Activated T-cell treated with anti-CD3 and anti-CD28 coated beads for 48 hours (primary cell): ENCODE results near the gene LIFR.
"Not testable (repeated sequence)": the region's sequence is repeated elsewhere in the genome, so short reads cannot be mapped to it uniquely, and the experiment has no call there.

Source experiments
- DNase-seq: peaks from one replicate; pipeline ENCODE4 v3.0.0-alpha.2; 2020; ENCODE audit warnings: low read depth

LIFR gene

DNA sequence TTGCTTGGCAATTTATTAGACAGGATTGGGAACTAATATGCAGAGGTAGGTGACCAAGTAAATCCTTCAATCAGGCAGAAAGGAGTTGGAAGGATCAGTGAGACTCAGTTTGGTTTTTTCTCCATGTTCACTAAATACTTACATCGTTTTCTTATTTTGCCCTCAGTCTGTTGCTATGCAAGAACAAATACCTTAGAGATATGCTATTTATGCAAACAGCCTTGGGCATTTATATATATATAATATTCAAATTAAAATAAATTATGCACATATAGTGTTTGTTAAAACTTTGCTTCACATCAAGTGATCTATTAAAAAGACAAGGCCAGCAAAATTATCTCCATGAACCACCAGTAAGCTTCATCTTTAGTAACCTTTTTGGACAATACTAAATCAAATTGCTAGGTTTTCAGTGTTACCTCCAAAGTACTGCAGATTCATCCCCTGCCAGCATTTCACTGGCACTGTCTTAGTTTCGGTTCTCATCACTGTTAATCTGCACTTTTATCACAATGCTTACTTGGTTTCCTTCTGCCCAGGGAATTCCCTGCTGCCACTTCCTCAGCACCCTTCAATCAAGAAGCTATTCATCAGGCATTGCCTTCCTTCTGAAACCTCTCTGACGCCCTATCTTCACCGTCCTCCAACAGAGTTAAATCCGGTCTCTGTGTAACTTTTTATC lies 26.0 kb upstream of the LIFR start:
- no peak for DNase-seq

DNA sequence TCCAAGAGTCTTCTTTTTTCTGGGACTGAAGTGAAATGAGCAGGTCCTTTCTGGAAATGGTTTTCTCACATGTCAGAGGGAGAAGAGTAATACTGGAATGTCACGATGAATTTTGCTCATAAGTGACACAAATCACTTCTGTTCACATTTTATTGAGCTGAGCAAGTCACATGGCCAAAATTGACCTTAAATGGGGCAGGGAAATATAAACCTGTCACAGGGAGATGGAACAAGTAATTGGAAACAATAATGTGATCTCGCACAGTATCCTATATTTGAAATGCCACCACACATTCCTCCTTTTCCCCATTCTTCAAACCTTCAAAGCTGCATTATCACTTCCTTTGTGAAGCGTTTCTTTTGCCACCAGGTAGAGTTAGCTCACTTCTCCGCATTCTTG lies 25.2 kb upstream of the LIFR start:
- DNase-seq, result no peak

- no peak for DNase-seq
These were observed 22.7 kb upstream of the LIFR start for GRCh38 chr5:38579105-38579504.

DNA sequence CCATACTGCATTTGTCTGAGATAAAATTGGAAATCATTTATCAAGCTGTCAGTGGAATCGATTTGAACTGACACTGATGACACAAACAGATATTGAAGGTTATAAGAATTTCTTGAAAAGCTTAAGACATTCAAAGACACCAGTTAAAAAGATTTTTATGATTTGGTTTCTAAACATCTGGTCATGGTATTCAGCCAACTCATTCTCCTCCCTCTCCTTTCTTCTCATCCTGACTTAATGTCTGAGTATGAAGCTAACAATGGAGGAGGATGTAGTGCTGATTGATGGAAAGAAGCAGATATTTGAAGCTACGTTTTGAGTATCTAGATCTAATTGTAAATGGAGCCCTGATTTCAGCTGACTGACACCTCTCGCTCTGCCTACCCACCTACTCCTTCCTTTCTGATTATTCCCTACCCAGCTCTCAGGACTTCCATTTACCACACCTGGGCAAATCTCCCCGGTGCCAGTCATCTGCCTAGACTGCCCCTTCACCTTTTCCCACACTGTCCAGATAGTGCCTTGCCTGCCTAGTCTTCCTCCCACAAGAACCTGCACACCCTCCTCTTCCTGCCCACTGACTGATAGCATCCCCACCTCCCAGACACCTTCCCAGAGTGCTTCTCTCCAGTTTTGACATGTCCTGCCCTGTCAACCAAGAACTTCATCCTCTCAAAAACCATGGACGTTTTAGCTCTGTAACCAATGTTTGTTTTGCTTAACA lies 20.7 kb upstream of the LIFR start:
- DNase-seq, result no peak

GRCh38 chr5:38576442-38576841 lies 20.0 kb upstream of the LIFR start:
- DNase-seq, result no peak

DNA sequence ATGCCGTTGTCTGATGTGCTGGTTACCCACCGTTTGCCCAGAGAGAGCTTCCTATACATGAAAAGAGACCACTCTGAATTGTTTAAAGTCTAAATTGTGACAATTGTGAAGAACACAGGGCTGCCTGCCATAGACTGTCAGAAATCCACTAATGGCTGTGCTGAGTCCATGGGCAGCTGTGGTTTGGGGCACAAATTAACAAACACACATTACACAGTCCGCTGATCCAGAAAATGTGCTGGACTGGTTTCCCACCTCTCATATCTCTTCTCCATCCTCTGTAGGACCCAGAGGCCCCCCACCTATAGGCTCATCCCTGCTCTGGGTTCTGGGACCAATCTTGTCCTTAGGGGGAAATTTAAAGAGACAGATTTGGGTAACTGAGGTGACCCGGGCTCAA lies 19.0 kb upstream of the LIFR start:
- no peak for DNase-seq

GRCh38 chr5:38574009-38574408 lies 17.6 kb upstream of the LIFR start:
- DNase-seq, result no peak

DNA sequence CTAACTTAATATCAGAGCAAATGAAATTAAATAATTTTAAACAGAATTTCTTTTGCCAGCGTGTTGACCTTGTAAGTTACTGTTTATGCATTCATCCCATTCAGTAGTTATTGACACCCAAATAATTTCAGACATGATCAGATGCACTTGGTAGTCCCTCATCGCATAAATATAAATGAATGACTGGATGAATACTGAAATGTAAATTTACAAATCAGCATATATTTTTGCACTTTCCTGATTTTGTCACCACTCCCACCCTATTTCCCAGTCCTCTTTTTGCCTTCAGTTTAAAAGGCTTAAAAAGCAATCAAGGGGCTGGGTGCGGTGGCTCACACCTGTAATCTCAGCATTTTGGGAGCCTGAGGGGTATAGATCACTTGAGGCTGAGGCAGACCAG lies 17.1 kb upstream of the LIFR start:
- DNase-seq, result no peak

- no peak for DNase-seq
These were observed 12.7 kb upstream of the LIFR start for GRCh38 chr5:38569180-38569579.

GRCh38 chr5:38567306-38567705 lies 10.9 kb upstream of the LIFR start:
- DNase-seq, result not testable (repeated sequence)

GRCh38 chr5:38563624-38564023 lies 7.2 kb upstream of the LIFR start:
- no peak for DNase-seq

DNA sequence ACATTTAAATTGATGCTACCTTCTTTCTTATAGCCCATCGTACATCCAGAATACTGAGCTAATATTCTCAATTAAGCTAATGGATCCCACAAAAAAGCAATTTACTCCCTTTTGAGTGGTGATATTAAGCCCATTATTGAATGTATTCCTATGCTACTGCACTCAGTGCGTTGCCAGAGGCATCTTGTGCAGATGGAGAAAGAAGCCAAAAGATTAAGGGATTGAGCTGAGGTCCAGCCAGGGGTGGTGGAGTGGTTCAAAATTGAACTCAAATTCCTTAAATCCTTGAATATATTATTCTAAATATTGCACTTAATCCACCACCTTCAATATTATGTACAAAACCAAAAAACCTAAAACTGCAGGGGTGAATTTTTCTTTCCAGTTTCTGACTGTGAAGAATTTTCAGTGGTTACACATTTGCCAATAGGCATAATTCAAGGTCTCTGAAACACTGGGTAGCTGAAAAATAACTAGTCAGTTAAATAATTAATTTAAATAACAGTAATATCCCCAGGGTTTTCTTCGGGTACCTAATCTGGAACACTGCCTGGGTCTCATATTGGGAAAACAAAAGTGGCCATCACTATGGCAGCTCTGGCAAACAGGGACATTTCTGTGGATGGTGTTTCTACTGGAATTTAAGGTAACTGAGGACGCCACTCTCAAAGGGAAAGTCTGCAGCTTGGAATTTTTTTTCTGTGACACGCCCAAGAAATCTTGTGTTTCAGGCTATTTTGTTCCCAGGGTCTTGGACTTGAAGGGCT lies 6.2 kb upstream of the LIFR start:
- DNase-seq, result no peak

DNA sequence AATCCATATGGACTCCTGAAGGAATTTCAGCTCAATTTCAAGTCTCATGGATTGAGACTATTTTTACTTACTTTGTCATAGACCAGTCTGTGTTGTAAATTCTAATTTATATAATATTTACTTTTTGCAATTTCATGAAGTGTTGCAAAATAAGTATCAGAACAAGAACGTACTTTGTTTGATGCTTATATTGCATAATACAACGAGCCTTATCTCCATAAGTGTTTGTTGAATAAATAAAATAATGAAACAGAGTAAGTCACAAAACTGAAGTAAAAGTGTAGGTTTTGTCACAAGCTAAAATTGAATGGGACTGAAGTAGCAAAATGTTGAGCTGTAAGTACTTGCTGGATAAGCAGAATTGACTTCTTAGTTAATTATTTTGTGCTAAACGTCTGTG lies 3.0 kb upstream of the LIFR start:
- DNase-seq, result no peak

DNA sequence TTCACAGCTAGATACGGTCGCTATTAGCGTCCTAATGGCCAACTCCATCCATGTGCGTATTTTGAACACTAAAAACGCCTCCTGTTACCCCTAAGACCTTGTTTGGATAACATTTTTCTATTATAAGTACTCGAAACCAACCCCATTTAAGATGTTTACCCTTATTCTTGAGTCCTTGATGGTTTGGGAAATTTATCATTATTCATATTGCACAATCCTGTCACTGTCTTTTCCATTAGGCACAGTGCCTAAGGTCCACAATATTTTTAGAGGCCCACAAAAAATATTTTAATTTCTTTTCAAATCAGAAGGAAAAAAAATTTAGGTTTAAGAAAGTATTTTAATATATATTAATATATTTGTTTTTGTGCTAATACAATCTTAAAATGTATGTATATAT lies 1.3 kb upstream of the LIFR start:
- no peak for DNase-seq

GRCh38 chr5:38557308-38557710 lies 863 bp upstream of the LIFR start:
- no peak for DNase-seq

DNA sequence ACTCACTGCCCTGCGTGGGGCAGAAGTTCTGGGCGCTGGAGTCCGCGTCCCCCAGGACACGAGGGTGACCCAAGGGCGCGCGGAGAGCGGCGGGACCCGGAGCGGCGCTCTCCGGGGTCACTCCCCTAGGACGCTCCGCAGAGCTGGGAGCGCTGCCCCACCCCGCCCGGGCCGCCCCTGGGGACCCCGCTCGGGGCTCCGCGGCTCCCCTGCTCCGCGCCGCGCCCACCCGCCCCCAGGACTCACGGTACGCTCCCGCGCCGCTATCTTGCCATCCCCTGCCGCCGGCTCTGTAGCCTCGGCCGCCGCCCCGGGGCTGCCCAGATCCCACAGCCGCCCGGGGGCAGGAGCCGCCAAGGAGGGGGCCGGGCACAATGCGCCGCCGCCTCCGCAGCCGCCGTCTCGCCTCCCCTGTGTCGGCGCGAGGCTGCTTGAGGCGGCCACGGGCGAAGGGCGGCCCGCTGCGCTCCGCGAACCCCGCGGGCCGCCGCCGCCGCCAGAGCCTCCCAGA lies 303 bp downstream of the LIFR start:
- peak; percentile 28 for DNase-seq

DNA sequence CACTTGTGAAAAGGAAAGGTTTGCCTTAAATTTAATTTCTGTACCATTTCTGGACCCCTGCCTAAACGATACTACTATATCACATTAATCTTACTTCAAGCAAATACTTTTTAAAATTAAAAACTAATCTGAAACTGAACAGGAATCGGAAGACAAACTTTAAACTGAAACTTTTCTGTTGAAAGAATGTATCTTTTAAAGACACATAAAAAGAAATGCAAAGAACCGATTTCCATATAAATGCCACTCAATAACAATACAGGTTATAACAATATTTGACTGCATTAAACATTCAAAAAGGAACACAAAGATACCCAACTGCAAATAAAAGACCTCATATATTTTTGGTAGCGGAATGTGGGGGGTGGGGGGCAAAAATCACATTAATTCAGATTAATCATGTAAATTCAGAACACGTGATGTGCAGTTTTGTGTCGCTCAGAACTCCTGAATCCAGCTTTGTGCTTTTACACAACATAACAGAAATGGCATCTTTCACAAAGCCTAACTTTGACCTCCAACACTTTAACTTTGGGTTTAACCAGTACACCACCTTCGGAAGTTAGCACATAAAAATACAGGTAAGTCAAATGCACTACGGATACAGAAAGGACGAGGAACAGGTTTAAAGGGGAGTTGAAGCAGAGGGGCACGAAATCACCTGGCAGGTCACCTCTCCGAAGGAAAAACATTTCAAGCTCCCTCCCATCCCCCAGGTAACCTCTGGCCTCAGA lies 925 bp downstream of the LIFR start:
- no peak for DNase-seq

DNA sequence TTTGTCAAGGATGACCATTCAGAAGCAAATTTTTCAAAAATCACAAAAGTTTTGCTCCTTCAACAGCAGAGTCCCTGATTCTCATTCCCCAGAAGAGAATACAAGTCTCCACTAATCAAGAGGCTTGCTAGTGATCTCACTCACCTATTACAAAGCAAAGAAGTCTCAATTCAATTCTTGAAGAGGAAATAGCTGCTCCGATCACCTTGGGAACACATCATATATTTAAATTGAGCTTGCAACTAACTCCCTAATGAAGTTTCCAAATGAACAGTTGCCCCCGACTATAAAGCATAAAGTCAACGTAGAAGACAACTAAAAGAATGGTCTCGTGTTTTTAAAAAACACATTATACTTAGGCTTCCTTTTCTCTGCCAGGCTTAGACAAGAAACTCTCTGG lies 1.6 kb downstream of the LIFR start:
- DNase-seq, result no peak

- DNase-seq, result no peak
These were observed 2.0 kb downstream of the LIFR start for GRCh38 chr5:38554403-38554802.

- no peak for DNase-seq
These were observed 3.4 kb downstream of the LIFR start for GRCh38 chr5:38553001-38553521.

DNA sequence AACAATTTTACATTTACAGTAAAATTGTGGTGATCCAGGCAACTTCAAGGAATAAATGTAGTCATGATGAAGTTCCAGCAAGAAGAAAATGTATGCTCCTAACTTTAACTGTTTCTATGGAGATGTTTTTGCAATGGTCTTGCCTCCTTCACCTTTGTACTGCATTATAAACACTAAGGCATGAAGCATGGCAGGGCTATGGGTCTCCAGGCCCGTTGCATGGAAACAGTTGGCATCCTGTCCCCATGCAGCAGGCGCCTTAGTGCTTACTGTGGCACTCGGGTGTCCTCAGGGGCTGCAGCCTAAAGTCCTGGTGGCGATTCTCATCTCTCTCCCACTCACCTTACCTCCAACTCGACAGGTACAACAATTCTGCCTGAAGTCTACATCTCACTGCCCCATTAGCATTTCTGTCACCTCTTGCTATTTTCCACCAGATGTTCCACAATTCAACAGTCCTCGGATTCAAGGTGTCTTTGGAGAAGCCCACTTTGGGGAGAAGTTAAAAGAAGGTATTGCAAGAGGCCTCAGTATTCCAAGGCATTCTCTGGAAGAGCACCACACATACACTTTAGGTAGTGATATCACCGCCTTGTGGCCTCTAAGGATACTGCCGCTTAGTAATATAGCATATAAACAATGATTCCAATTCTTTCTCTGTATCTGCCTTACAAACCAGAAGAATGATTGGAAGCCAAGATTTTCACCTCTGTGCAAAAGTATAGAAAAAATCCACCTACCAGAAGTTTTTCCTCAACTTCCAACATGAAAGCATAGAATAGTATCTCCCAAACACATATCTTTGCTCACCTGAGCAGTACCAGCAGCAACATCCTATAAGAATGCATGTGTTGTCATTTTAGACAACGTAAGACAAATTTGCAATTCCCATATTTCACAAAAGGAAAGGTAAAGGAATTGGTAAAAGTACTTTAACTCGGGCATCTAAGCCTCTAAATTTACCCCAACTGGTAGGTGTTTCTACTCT lies 5.1 kb downstream of the LIFR start:
- no peak for DNase-seq
